Lung (tissue), 12 donors: ENCODE data around the gene INTS3. TPM values are rescaled to one million over a fixed set of nuclear protein-coding genes. Genes with fewer than 3 reads are reported as not detected.

Experiments used
- ATAC-seq: fragments of 200-7000 bp; cut with Tn5 transposase; one replicate; pipeline ENCODE4 v1.9.1; 2020; ENCODE audit warnings: moderate number of reproducible peaks; ENCODE audit not compliant: insufficient read depth, low FRiP score
- DNase-seq, 3 donors: peaks; one replicate each; pipeline ENCODE4 v3.0.0-alpha.2; 2013 to 2017
- H3K27ac ChIP-seq, 2 donors: one replicate each; pipeline ENCODE4 v1.5.1; 2013; ENCODE audit warnings: mild to moderate bottlenecking in 2 of 2, moderate library complexity in 2 of 2, control low read depth in 1 of 2, inconsistent platforms in 1 of 2, low read depth in 1 of 2, low read length in 1 of 2
- H3K27me3 ChIP-seq, 3 donors: one replicate each; pipeline ENCODE4 v1.5.1; 2013; ENCODE audit warnings: low read length in 2 of 3; ENCODE audit not compliant: control insufficient read depth in 3 of 3, insufficient read depth in 3 of 3
- H3K36me3 ChIP-seq, 4 donors: one replicate each; pipeline ENCODE4 v1.5.1; 2013; ENCODE audit warnings: low read length in 4 of 4, mild to moderate bottlenecking in 1 of 4, moderate library complexity in 1 of 4; ENCODE audit not compliant: control insufficient read depth in 4 of 4, insufficient read depth in 4 of 4
- H3K4me1 ChIP-seq, 5 donors: one replicate each; pipeline ENCODE4 v1.5.1; 2013; ENCODE audit warnings: low read length in 5 of 5, mild to moderate bottlenecking in 2 of 5, moderate library complexity in 1 of 5; ENCODE audit not compliant: control insufficient read depth in 5 of 5, insufficient read depth in 5 of 5
- H3K4me3 ChIP-seq: one replicate; pipeline ENCODE4 v1.5.1; 2013; ENCODE audit warnings: mild to moderate bottlenecking, control low read depth, moderate library complexity
- H3K9ac ChIP-seq, 2 donors: one replicate each; pipeline ENCODE4 v1.5.1; 2013; ENCODE audit warnings: low read length in 2 of 2, control low read depth in 1 of 2; ENCODE audit not compliant: insufficient read depth in 1 of 2
- H3K9me3 ChIP-seq, 4 donors: one replicate each; pipeline ENCODE4 v1.5.1; 2013; ENCODE audit warnings: low read length in 3 of 4, mild to moderate bottlenecking in 1 of 4, moderate library complexity in 1 of 4; ENCODE audit not compliant: control insufficient read depth in 4 of 4, insufficient read depth in 3 of 4
- WGBS, 2 donors: extraction: QIAGEN DNeasy Blood & Tissue Kit; methylation state at CpG; one replicate each; pipeline ENCODE4 v1.1.7; 2013; 5-methylcytosine and 5-hydroxymethylcytosine counted together
- polyA plus RNA-seq, 2 donors: library from polyadenylated mRNA; stranded (reverse); fragments of 200-250 nt; gene quantifications; one replicate each; pipeline ENCODE4 v1.2.1, GENCODE V29; 2013
- total RNA-seq, 2 donors: library from RNA; depleted of rRNA in 1 of 2; stranded (reverse); fragments of >200 nt in 1 of 2; gene quantifications; one replicate each; pipeline ENCODE4 v1.2.1, GENCODE V29; 2014 to 2021
- TF ChIP-seq, protein P1 (sequence below): IDR thresholded peaks from 2 replicates; pipeline ENCODE4 v1.5.1; 2012; ENCODE audit warnings: mild to moderate bottlenecking; ENCODE audit errors: control extremely low read depth, extremely low read depth
- donor health status: control.
- donor health status: control.
- donor health status: Bipolar disorder and iron deficiency.
- donor health status: healthy.
- donor health status: DM: yes; HTN: yes; CAD: no.

Gene INTS3
- total and polyA plus RNA-seq, 4 donors: 31.3 to 70.4 (median 51.0) TPM

DNA sequence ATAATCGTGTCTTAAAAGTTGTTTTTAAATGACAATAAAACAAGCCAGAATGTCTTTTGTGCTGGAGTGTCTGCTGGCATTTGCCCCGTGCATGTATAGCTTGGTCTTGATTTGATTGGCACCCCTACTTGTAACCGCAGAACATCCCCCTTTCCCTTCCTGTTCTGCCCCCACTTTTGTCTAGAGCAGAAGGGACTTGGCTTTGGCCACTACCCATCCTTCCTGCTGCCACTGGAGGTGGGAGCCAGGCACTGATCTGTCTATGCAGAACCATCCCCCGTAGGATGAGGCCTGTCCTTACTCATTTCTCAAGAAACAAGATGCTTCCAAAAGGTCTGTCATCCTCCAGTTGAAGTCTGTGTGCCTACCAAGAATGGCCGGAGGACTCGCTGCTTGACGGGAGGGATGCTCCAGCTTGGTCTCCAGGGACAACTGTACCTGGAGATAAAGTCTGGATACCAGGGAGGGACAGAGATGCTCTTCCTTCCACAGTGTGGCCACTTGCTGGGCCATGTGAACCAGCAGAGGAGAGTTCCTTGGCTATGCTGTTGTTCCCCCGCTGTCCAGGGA lies 46.3 kb downstream of the INTS3 start:
- H3K27me3 ChIP-seq: no peaks in the 10 kb centered on the region
- TF ChIP-seq, protein P1, sequence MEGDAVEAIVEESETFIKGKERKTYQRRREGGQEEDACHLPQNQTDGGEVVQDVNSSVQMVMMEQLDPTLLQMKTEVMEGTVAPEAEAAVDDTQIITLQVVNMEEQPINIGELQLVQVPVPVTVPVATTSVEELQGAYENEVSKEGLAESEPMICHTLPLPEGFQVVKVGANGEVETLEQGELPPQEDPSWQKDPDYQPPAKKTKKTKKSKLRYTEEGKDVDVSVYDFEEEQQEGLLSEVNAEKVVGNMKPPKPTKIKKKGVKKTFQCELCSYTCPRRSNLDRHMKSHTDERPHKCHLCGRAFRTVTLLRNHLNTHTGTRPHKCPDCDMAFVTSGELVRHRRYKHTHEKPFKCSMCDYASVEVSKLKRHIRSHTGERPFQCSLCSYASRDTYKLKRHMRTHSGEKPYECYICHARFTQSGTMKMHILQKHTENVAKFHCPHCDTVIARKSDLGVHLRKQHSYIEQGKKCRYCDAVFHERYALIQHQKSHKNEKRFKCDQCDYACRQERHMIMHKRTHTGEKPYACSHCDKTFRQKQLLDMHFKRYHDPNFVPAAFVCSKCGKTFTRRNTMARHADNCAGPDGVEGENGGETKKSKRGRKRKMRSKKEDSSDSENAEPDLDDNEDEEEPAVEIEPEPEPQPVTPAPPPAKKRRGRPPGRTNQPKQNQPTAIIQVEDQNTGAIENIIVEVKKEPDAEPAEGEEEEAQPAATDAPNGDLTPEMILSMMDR: no peak
- peaks cover 5 to 27% (median 17%) of the 10 kb centered on the region in 5 donors for H3K4me1 ChIP-seq
- peaks cover 0 to 2% (median 0%) of the 10 kb centered on the region in 4 donors for H3K9me3 ChIP-seq
- 63 to 67% methylated on average over 8 of the region's 8 CpGs for WGBS, 2 donors
- no peak overlapping the region for H3K4me3 ChIP-seq
- no peak overlapping the region for H3K9ac ChIP-seq
- peak overlapping the region; percentile 47 to 56 for H3K27ac ChIP-seq
- H3K36me3 ChIP-seq: peaks cover 2 to 34% (median 27%) of the 10 kb centered on the region in 4 donors
- no peak for ATAC-seq
- DNase-seq: no peak

DNA sequence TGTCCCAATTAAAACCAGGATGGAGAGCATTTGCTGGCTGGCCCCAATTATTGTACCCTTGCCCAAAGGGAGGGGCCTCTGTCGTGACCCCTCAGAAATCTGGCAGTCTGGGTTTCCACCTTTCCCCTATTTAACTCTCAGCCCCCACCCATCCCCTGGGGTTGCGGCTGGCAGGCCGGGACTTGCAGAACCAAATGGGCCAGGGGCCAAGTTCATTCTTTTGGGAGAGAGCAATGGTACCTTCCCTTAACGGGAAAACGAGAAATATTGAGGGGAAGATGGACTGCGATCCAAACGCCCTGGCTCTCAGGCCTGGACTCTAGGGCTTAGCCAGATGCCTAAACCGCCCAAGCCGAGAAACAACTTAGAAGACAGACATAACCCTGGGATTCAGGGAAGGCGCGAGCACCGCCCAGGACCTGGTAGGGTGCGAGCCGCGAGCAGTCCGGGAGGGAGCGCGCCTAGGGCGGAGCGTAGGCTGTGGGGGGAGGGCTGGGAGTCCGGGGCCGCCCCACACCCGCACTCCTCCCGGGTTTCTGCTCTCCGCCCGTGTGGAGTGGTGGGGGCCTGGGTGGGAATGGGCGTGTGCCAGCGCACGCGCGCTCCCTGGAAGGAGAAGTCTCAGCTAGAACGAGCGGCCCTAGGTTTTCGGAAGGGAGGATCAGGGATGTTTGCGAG lies 47.1 kb downstream of the INTS3 start, which contains the start of gene SLC27A3:
Gene SLC27A3 (plus strand): TSS at position 628 of the 678 bp plus-strand sequence. CDS start 91 bp downstream, outside the sequence.
- Histone ChIP-seq H3K27me3 (no peaks in the 10 kb centered on the region), H3K36me3 (peaks cover 2 to 31% (median 24%) of the 10 kb centered on the region in 4 donors), H3K4me3 (peak within 1 kb of the TSS; percentile 79), H3K9ac (peak within 1 kb of the TSS; percentile 33 to 89), H3K27ac (peak within 1 kb of the TSS; percentile 56 to 86), H3K4me1 (peaks cover 5 to 27% (median 17%) of the 10 kb centered on the region in 5 donors), H3K9me3 (peaks cover 0 to 2% (median 0%) of the 10 kb centered on the region in 4 donors)
- WGBS, 2 donors: 4 to 9% methylated on average over 31 to 35 of the region's 35 CpGs
- TF ChIP-seq, protein P1: no peak
- peak; percentile 81 for ATAC-seq
- DNase-seq: peak; percentile 84 to 90 (median 85)

DNA sequence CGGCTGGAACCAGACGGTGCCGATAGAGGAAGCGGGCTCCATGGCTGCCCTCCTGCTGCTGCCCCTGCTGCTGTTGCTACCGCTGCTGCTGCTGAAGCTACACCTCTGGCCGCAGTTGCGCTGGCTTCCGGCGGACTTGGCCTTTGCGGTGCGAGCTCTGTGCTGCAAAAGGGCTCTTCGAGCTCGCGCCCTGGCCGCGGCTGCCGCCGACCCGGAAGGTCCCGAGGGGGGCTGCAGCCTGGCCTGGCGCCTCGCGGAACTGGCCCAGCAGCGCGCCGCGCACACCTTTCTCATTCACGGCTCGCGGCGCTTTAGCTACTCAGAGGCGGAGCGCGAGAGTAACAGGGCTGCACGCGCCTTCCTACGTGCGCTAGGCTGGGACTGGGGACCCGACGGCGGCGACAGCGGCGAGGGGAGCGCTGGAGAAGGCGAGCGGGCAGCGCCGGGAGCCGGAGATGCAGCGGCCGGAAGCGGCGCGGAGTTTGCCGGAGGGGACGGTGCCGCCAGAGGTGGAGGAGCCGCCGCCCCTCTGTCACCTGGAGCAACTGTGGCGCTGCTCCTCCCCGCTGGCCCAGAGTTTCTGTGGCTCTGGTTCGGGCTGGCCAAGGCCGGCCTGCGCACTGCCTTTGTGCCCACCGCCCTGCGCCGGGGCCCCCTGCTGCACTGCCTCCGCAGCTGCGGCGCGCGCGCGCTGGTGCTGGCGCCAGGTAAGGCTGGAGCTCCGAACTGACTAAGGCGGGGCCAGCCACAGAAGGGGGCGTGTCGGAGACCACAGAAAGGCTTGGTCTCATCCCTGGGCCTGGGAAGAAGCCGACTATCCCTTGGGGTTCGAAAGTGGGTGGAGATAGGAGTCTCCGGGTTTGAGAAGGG lies 47.8 kb downstream of the INTS3 start:
- TF ChIP-seq, protein P1: no peak
- 0% methylated on average over 82 to 83 of the region's 83 CpGs for WGBS, 2 donors
- Histone ChIP-seq H3K4me3 (peak overlapping the region; percentile 79), H3K4me1 (peaks cover 6 to 29% (median 17%) of the 10 kb centered on the region in 5 donors), H3K9me3 (peaks cover 0 to 2% (median 0%) of the 10 kb centered on the region in 4 donors), H3K27me3 (no peaks in the 10 kb centered on the region), H3K27ac (peak overlapping the region; percentile 56 to 86), H3K9ac (peak overlapping the region; percentile 33 to 89), H3K36me3 (peaks cover 2 to 25% (median 18%) of the 10 kb centered on the region in 4 donors)
- ATAC-seq (peak; percentile 55), DNase-seq (peak; percentile 68 to 82 (median 74))
